GM21737 (cell line): ENCODE data around the gene FOXP1.
"Not testable (repeated sequence)": the region's sequence is repeated elsewhere in the genome, so short reads cannot be mapped to it uniquely, and the experiment has no call there.

Experiments
- ATAC-seq: cut with Tn5 transposase; IDR thresholded peaks from one replicate; pipeline ENCODE4 v1.9.1; 2021; ENCODE audit warnings: mild to moderate bottlenecking, moderate library complexity; ENCODE audit not compliant: unreplicated experiment

Gene FOXP1

GRCh38 chr3:71351403-71352149 lies 232.0 kb downstream of the FOXP1 start:
- ATAC-seq: no peak

GRCh38 chr3:71350998-71351397 lies 232.5 kb downstream of the FOXP1 start:
- no peak for ATAC-seq

- ATAC-seq: no peak
Measured at GRCh38 chr3:71348831-71349230, 234.7 kb downstream of the FOXP1 start.

GRCh38 chr3:71348001-71348632 lies 235.4 kb downstream of the FOXP1 start:
- no peak for ATAC-seq

GRCh38 chr3:71346061-71346460 lies 237.5 kb downstream of the FOXP1 start:
- ATAC-seq: no peak

- ATAC-seq: no peak
Measured at GRCh38 chr3:71345429-71346040, 238.0 kb downstream of the FOXP1 start.

GRCh38 chr3:71341721-71342120 lies 241.8 kb downstream of the FOXP1 start:
- ATAC-seq: no peak

- ATAC-seq: no peak
Measured at GRCh38 chr3:71339049-71339448, 244.5 kb downstream of the FOXP1 start.

GRCh38 chr3:71332813-71333212 lies 250.7 kb downstream of the FOXP1 start:
- ATAC-seq: no peak

GRCh38 chr3:71330909-71331308 lies 252.6 kb downstream of the FOXP1 start:
- no peak for ATAC-seq

GRCh38 chr3:71330505-71330904 lies 253.0 kb downstream of the FOXP1 start:
- no peak for ATAC-seq

- ATAC-seq: no peak
Measured at GRCh38 chr3:71329817-71330216, 253.7 kb downstream of the FOXP1 start.

- ATAC-seq: no peak
Measured at GRCh38 chr3:71328926-71329325, 254.6 kb downstream of the FOXP1 start.

- ATAC-seq: no peak
Measured at GRCh38 chr3:71327936-71328335, 255.6 kb downstream of the FOXP1 start.

GRCh38 chr3:71325715-71326114 lies 257.8 kb downstream of the FOXP1 start:
- ATAC-seq: no peak

GRCh38 chr3:71324224-71324623 lies 259.3 kb downstream of the FOXP1 start:
- not testable (repeated sequence) for ATAC-seq

- no peak for ATAC-seq
Measured at GRCh38 chr3:71323558-71323957, 260.0 kb downstream of the FOXP1 start.

GRCh38 chr3:71322154-71322553 lies 261.4 kb downstream of the FOXP1 start:
- ATAC-seq: no peak

GRCh38 chr3:71319771-71320170 lies 263.8 kb downstream of the FOXP1 start:
- ATAC-seq: no peak

GRCh38 chr3:71318458-71318827 lies 265.1 kb downstream of the FOXP1 start:
- ATAC-seq: no peak

GRCh38 chr3:71317749-71318457 lies 265.6 kb downstream of the FOXP1 start:
- no peak for ATAC-seq

- no peak for ATAC-seq
Measured at GRCh38 chr3:71317140-71317539, 266.4 kb downstream of the FOXP1 start.
